Keratinocyte (primary cell): ENCODE measurements around the gene MACROH2A1. TPM values are rescaled to one million over a fixed set of nuclear protein-coding genes. Genes with fewer than 3 reads are reported as not detected.
A peak's percentile ranks its signal among the peaks of the same experiment; 100 is the strongest.

Experiments
- DNase-seq: peaks from one replicate; pipeline ENCODE4 v3.0.0-alpha.2; 2011; ENCODE audit warnings: low read depth, missing footprints, low spot score
- FAIRE-seq: peaks from 2 replicates; lab custom pipeline; 2011; peaks lifted over from hg19 to GRCh38; lab: Jason Lieb, UNC
- H2AFZ ChIP-seq: 2 replicates; pipeline ENCODE4 v1.6.0; 2012; ENCODE audit warnings: low read length, control low read depth, inconsistent platforms; ENCODE audit not compliant: control insufficient read depth
- H3K27ac ChIP-seq: 2 replicates; pipeline ENCODE4 v1.5.1; 2011; ENCODE audit warnings: low read length; ENCODE audit not compliant: control insufficient read depth, insufficient read depth
- H3K27me3 ChIP-seq: 3 replicates; pipeline ENCODE4 v1.6.0; 2011; ENCODE audit warnings: low read length; ENCODE audit not compliant: control insufficient read depth, insufficient read depth; ENCODE audit errors: extremely low read depth
- H3K36me3 ChIP-seq, 2 experiments: 2 replicates in 1 of 2; 3 replicates in 1 of 2; pipeline ENCODE4 v1.5.1; 2011; ENCODE audit warnings: low read length in 2 of 2, mild to moderate bottlenecking in 1 of 2; ENCODE audit not compliant: control insufficient read depth in 2 of 2, insufficient read depth in 2 of 2; ENCODE audit errors: extremely low read depth in 1 of 2
- H3K4me1 ChIP-seq: 3 replicates; pipeline ENCODE4 v1.5.1; 2011; ENCODE audit warnings: low read length; ENCODE audit not compliant: control insufficient read depth, insufficient read depth; ENCODE audit errors: extremely low read depth
- H3K4me2 ChIP-seq: 3 replicates; pipeline ENCODE4 v1.6.0; 2011; ENCODE audit warnings: low read depth, low read length; ENCODE audit not compliant: control insufficient read depth, insufficient read depth; ENCODE audit errors: extremely low read depth
- H3K4me3 ChIP-seq, 3 experiments: fragments of 200-600 bp in 1 of 3; sonication (generic) in 1 of 3; 2 replicates in 2 of 3; 3 replicates in 1 of 3; pipeline ENCODE4 v1.5.1; 2011 to 2016; ENCODE audit warnings: low read length in 3 of 3, mild to moderate bottlenecking in 3 of 3, control low read depth in 2 of 3, inconsistent platforms in 1 of 3, low read depth in 1 of 3, mixed read lengths in 1 of 3, mixed run types in 1 of 3, moderate library complexity in 1 of 3; ENCODE audit not compliant: control insufficient read depth in 2 of 3, insufficient read depth in 2 of 3; ENCODE audit errors: extremely low read depth in 1 of 3
- H3K79me2 ChIP-seq: 2 replicates; pipeline ENCODE4 v1.6.0; 2012; ENCODE audit warnings: low read length; ENCODE audit not compliant: control insufficient read depth, insufficient read depth
- H3K9ac ChIP-seq: 3 replicates; pipeline ENCODE4 v1.6.0; 2011; ENCODE audit warnings: low read length; ENCODE audit not compliant: control insufficient read depth, insufficient read depth; ENCODE audit errors: extremely low read depth
- H3K9me1 ChIP-seq: 3 replicates; pipeline ENCODE4 v1.6.0; 2011; ENCODE audit warnings: low read length; ENCODE audit not compliant: control insufficient read depth, insufficient read depth; ENCODE audit errors: extremely low read depth
- H3K9me3 ChIP-seq: 2 replicates; pipeline ENCODE4 v1.5.1; 2012; ENCODE audit warnings: low read depth, low read length; ENCODE audit not compliant: control insufficient read depth
- H4K20me1 ChIP-seq: 3 replicates; pipeline ENCODE4 v1.6.0; 2011; ENCODE audit warnings: low read length; ENCODE audit not compliant: control insufficient read depth, insufficient read depth; ENCODE audit errors: extremely low read depth
- EZH2 ChIP-seq: IDR thresholded peaks from one replicate; pipeline ENCODE4 v1.6.1; 2012; ENCODE audit warnings: inconsistent platforms, mild to moderate bottlenecking, low read length, moderate library complexity
- dilution Hi-C: fragments of 300-500 bp; cut with MboI; formaldehyde crosslinking; loops from one replicate; pipeline ENCODE4 v1.7.0; 2020; ENCODE audit warnings: low sequenced_read_pairs; ENCODE audit not compliant: extremely low pct_ligation_motif_present
- polyA plus RNA-seq, 5 experiments: library from polyadenylated mRNA; depleted of rRNA in 3 of 5; stranded (reverse) in 3 of 5; stranded (forward) in 1 of 5; unstranded in 1 of 5; fragments of >200 nt; gene quantifications; 1 replicate in 1 of 5; 2 replicates in 3 of 5; 3 replicates in 1 of 5; pipeline versions ENCODE4 v1.2.1 to v1.2.3, GENCODE V29; 2011 to 2012; ENCODE audit warnings: missing spikeins in 2 of 5, low read depth in 1 of 5, low replicate concordance in 1 of 5
- TF ChIP-seq, protein P1 (sequence below), 3 experiments: IDR thresholded peaks in 1 of 3; conservative IDR thresholded peaks in 1 of 3; optimal IDR thresholded peaks in 1 of 3; 2 replicates in 2 of 3; 3 replicates in 1 of 3; pipeline versions ENCODE3 to v1.5.1; 2011; ENCODE audit warnings: low read length in 3 of 3, mild to moderate bottlenecking in 3 of 3, moderate library complexity in 2 of 3, control low read depth in 1 of 3, inconsistent platforms in 1 of 3; ENCODE audit not compliant: insufficient read depth in 2 of 3; ENCODE audit errors: extremely low read depth in 1 of 3

The MACROH2A1 gene
- polyA plus RNA-seq, 1 donor (not counting 4 experiments of a cell fraction or from before 2014, with no cell fraction given): 208 TPM

DNA sequence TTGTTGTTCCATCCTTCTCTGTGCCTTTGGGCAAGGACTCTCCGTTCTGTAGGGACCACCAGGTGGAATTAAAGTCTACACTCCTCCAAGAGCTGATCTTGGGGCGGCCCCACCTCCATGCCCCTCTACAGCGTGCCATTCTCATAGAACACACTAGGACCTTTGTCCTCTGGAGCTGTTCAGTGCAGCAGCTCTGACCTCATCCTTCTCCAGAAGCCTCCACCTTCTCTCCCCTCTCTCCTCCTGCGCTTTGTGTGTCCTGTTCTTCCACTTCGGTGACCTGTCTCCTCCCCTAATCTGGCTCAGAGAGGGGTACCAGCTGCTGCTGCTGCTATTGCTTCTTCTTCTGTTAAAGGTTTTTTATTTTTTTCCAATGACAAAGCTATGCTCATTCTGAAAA, 1.8 kb upstream of the MACROH2A1 start:
- Histone ChIP-seq H3K79me2 (peaks cover 32% of the 10 kb centered on the region), H3K27me3 (no peaks in the 10 kb centered on the region), H3K9me3 (no peaks in the 10 kb centered on the region), H4K20me1 (peaks cover 8% of the 10 kb centered on the region), H3K4me2 (no peak overlapping the region), H3K9ac (no peak overlapping the region), H3K9me1 (peaks cover 4% of the 10 kb centered on the region), H2AFZ (no peak overlapping the region), H3K4me3 (no peak overlapping the region), H3K4me1 (peaks cover 21% of the 10 kb centered on the region), H3K36me3 (peaks cover 0 to 4% of the 10 kb centered on the region in 2 experiments), H3K27ac (no peak overlapping the region)
- TF ChIP-seq, protein P1, sequence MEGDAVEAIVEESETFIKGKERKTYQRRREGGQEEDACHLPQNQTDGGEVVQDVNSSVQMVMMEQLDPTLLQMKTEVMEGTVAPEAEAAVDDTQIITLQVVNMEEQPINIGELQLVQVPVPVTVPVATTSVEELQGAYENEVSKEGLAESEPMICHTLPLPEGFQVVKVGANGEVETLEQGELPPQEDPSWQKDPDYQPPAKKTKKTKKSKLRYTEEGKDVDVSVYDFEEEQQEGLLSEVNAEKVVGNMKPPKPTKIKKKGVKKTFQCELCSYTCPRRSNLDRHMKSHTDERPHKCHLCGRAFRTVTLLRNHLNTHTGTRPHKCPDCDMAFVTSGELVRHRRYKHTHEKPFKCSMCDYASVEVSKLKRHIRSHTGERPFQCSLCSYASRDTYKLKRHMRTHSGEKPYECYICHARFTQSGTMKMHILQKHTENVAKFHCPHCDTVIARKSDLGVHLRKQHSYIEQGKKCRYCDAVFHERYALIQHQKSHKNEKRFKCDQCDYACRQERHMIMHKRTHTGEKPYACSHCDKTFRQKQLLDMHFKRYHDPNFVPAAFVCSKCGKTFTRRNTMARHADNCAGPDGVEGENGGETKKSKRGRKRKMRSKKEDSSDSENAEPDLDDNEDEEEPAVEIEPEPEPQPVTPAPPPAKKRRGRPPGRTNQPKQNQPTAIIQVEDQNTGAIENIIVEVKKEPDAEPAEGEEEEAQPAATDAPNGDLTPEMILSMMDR (optimal IDR thresholded peaks at IDR 0.05 in 1 of 3, IDR thresholded peaks at IDR 0.05 in 1 of 3, conservative IDR thresholded peaks at IDR 0.05 in 1 of 3; ENCODE audit: extremely low read depth in 1 of 3, insufficient read depth in 2 of 3, low read length in 3 of 3): no peak
- TF ChIP-seq EZH2: no peak
- FAIRE-seq (no peak), DNase-seq (no peak)
- dilution Hi-C loops: no loop called here

DNA sequence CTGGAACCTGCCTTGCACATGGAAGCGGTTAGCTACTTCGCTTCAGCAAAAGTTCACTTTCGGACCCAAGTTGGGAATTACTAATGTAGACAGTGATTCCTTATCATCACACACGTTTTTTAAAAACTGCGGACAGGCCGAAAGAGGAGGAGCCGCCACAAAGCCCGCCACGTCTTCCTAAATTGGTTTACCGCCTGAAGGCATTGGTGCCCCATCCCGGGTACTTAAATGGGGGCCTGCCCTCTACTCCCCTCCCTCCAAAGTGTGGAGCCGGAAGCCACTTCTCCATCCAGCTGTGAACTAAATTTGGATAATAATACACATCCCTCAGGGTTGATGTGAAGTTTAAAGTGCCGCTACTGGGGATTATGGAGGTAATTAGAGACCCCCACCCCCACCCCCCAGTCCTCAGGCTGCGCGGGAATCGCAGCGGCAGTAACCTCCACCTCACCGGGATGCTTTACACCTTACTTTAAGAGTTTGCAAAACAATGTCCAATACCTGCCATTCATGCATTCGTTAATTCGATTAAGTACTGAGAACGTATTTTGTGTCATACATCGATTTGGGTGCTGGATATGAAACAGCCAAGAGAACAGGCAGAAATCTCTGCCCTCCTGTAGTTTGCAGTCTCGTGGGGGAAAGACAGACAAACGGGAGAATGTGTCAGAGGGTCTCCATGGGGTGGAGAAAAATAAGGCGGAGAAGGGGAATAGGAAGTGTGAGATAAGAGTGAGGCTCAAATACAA, 937 bp upstream of the MACROH2A1 start:
- H2AFZ ChIP-seq: peak overlapping the region; percentile 95
- H3K79me2 ChIP-seq: peaks cover 41% of the 10 kb centered on the region
- H3K4me1 ChIP-seq: peaks cover 30% of the 10 kb centered on the region
- H3K4me2 ChIP-seq: peak overlapping the region; percentile 84
- TF ChIP-seq EZH2: no peak
- TF ChIP-seq, protein P1 (optimal IDR thresholded peaks at IDR 0.05 in 1 of 3, IDR thresholded peaks at IDR 0.05 in 1 of 3, conservative IDR thresholded peaks at IDR 0.05 in 1 of 3; ENCODE audit: extremely low read depth in 1 of 3, insufficient read depth in 2 of 3, low read length in 3 of 3): no peak
- peaks cover 10% of the 10 kb centered on the region for H3K9me1 ChIP-seq
- peaks cover 0 to 4% of the 10 kb centered on the region in 2 experiments for H3K36me3 ChIP-seq
- peak overlapping the region; percentile 88 for H3K9ac ChIP-seq
- H3K9me3 ChIP-seq: no peaks in the 10 kb centered on the region
- peaks cover 14% of the 10 kb centered on the region for H4K20me1 ChIP-seq
- DNase-seq (no peak), FAIRE-seq (no peak)
- H3K27me3 ChIP-seq: no peaks in the 10 kb centered on the region
- dilution Hi-C loops: no loop called here
- peak overlapping the region; percentile 80 for H3K27ac ChIP-seq
- H3K4me3 ChIP-seq: peak overlapping the region; percentile 76 to 87 (median 80)
